Subcutaneous abdominal adipose tissue (tissue), 5 donors: ENCODE data around the gene PRKCE.

ENCODE experiments used
- H3K27ac ChIP-seq: one replicate; pipeline ENCODE4 v1.7.0; 2013; ENCODE audit warnings: low read depth, mild to moderate bottlenecking, inconsistent platforms, low read length, moderate library complexity
- H3K27me3 ChIP-seq, 5 donors: one replicate each; pipeline ENCODE4 v1.7.0; 2013; ENCODE audit warnings: low read length in 5 of 5, inconsistent platforms in 1 of 5; ENCODE audit not compliant: control insufficient read depth in 5 of 5, insufficient read depth in 4 of 5
- H3K36me3 ChIP-seq, 5 donors: one replicate each; pipeline ENCODE4 v1.7.0; 2013; ENCODE audit warnings: low read length in 5 of 5; ENCODE audit not compliant: control insufficient read depth in 5 of 5, insufficient read depth in 5 of 5
- H3K4me1 ChIP-seq, 5 donors: one replicate each; pipeline ENCODE4 v1.7.0; 2013; ENCODE audit warnings: low read length in 5 of 5, mild to moderate bottlenecking in 3 of 5, moderate library complexity in 1 of 5; ENCODE audit not compliant: control insufficient read depth in 5 of 5, insufficient read depth in 5 of 5
- H3K4me3 ChIP-seq, 5 donors: one replicate each; pipeline ENCODE4 v1.7.0; 2013; ENCODE audit warnings: low read length in 5 of 5, low read depth in 1 of 5
- H3K9ac ChIP-seq, 5 donors: one replicate each; pipeline ENCODE4 v1.7.0; 2013; ENCODE audit warnings: low read length in 5 of 5, mild to moderate bottlenecking in 4 of 5, moderate library complexity in 3 of 5
- H3K9me3 ChIP-seq, 5 donors: one replicate each; pipeline ENCODE4 v1.7.0; 2013; ENCODE audit warnings: low read length in 5 of 5; ENCODE audit not compliant: control insufficient read depth in 5 of 5
- donor health status: healthy.
- donor health status: healthy.
- donor health status: healthy.
- donor health status: healthy.
- donor health status: healthy.

PRKCE gene

GRCh38 chr2:46236876-46237859 lies 585.7 kb downstream of the PRKCE start:
- H3K36me3 ChIP-seq, result no peaks in the 10 kb centered on the region
- no peak overlapping the region for H3K4me3 ChIP-seq
- no peaks in the 10 kb centered on the region for H3K4me1 ChIP-seq
- H3K27me3 ChIP-seq, result no peaks in the 10 kb centered on the region
- no peak overlapping the region for H3K27ac ChIP-seq
- peaks cover 0 to 3% (median 0%) of the 10 kb centered on the region in 5 donors for H3K9me3 ChIP-seq
- no peak overlapping the region for H3K9ac ChIP-seq
